GM19467 (cell line): Measurements from ENCODE around the gene SKI.

Experiments
- ATAC-seq: cut with Tn5 transposase; IDR thresholded peaks from one replicate; pipeline ENCODE4 v1.9.1; 2021; ENCODE audit warnings: mild to moderate bottlenecking, moderate library complexity; ENCODE audit not compliant: unreplicated experiment

The SKI gene

DNA sequence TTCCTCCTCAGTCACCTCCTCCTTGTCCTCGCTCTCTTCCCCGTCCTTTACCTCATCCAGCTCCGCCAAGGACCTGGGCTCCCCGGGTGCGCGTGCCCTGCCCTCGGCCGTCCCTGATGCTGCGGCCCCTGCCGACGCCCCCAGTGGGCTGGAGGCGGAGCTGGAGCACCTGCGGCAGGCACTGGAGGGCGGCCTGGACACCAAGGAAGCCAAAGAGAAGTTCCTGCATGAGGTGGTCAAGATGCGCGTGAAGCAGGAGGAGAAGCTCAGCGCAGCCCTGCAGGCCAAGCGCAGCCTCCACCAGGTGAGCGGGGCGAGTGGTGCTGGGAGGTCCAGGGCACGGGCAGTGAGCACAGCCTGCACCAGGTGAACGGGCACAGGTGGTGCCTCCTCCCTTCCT lies 76.2 kb downstream of the SKI start:
- ATAC-seq = no peak

DNA sequence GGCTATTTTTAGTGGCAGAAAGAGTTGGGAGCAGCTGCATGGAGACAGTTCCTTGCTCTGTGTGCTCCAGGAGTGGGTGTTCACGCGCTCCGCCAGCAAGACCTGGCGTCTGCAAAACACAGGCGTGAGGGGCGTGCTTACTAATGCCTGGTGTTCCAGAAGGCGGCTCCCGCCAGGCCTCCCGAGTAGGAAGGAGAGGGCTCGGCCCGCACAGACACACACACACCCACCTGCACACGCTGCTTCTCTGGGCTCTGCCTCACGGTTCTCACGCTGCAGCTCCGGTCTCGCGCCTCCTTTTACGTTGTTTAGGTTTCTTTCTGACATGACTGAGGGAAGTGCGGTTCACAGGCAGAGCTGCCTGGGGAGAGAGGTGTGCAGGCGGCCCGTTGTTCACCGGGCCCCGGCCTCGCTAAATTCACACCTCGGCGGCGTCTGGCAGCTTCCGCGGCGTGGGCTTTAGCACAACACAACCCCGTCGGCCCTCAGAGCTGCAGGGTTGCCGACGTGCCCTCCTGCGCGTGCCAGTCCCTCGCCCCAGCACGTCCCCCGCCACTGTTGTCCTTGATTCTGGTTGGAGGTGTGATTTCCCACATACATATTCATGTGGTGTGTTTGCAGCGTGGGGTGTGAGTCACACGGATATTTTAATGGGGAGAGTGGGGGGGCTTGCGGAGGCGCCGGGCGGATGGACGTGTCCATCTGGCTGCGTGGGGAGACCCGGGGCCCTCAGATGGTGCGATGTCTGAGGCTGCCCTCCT lies 77.0 kb downstream of the SKI start:
- ATAC-seq = no peak

DNA sequence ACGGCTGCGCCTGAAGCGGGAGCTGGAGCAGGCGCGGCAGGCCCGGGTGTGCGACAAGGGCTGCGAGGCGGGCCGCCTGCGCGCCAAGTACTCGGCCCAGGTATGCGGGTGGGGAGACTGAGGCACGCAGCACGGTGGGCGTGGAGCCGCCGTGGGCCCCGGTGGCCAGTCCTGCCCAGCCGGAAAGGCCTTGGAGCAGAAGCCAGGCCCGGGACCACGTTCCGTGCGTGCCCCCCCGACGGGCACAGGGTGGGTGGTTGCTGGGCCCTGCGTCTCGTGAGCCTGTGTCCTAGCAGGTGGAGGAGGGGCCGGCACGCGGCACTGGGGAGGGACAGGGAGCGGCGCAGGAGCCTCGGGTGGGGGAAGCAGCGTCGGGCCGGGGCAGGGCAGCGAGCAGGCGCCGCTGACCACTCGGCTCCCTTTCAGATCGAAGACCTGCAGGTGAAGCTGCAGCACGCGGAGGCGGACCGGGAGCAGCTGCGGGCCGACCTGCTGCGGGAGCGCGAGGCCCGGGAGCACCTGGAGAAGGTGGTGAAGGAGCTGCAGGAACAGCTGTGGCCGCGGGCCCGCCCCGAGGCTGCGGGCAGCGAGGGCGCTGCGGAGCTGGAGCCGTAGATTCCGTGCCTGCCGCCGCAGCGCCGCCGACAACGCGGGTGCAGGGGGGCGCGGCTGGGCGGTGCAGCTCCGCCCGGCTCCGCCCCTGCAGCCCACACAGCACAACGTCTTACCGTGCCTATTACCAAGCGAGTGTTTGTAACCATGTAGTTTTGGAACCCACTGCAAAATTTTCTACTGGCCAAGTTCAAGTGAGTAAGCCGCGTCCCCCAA lies 78.2 kb downstream of the SKI start:
- no peak for ATAC-seq

DNA sequence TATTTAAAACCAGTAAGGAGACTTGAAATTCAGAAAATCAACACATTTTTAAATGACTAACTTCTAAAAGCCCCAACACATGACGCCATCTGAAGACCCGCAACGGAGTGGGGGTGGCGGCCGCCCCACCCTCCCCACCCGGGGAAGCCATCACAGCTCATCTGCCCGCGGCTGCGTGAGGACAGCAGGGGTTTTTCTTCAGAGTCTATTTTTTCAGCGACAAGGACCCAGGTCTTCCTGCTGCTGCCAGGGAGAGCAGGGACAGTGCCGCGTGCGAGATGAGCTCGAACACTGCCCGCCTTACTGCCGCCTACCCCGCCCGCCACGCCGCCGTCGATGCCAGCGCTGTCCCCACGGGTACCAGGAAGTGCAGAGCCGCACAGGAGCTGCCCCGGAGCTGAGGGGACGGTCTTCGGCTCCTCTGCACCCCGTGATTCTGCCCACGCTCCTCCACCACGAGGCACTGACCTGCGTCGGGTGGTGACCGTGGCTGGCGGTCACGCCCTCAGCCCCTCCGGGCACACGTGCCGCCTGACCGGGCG lies 79.0 kb downstream of the SKI start:
- ATAC-seq = no peak

DNA sequence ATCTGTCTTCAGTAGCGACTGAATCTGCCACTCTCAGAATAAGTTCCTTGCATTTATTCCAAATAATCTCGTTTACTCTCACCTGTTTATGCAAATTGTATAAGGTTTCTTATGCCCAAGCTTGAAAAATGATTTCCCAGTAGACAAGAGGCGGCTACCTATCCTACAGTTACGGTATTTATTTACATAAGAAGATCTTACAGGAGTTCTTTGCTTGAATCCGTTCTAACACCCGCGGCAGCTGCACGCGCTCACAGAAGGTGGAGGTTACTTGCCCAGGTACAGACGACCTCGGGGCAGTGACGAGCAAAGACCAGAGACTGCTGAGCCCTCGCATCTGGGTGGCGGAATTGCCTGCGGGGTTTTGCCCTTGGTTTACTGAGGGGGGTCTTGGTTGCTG lies 79.9 kb downstream of the SKI start:
- no peak for ATAC-seq

DNA sequence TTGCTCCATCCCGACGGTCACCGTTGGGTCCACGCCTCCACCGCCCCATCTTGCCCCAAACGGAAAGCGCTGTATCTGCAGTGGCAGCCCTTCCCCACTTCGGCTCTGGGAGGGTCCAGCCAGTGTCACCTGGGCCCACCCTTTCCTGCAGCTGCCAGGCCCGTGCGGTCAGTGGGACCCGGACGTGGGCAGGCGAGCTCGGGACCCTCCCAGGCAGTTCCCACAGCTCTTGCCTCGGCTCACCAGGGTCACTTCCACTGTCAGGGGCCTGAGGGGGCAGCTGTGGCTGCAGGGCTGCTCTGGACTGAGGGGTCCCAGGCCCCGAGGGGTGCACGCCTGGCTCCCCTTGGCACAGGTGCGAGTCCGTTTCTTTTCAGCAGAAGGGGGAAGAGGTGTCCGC lies 80.7 kb downstream of the SKI start:
- ATAC-seq = no peak

DNA sequence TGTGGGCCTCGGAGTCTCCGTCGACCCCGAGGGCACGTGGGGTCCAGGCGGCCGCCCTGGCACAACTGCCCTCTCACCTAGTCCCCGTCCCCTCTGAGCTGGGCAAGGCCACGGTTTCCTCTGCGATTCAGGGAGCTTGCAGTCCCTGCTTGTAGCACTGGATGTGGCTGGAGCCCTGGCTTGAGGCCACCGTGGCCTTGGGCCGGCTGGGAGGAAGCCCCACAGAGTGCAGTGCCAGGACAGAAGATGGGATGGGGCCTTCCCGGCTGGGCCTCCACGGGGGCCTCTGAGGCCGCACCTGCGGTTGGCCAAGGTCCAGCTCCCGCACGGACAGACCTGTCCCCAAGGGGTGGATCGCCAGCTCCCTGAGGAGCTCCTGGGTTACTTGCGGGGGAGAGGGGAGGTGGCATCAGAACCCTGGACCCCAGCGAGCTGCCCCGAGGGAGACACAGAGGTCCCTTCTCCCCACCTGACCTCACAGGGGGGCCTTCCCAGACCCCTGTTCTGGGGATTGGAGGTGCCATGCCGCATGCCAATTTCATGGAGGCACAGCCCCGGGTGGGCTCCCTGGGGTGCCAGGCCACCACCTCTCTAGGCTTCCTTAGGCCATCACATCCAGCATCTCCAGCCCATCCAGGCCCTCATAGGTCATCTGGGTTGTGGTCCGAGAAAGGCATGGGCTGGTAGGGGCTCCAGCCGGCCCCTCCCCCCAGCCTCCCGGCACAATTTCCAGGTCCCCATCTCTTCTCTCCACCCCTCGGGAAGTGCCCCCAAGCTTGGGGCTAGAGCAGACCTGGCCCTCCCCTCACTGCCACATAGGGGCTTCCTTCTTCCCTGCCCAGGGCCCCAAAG lies 82.4 kb downstream of the SKI start:
- ATAC-seq = no peak

DNA sequence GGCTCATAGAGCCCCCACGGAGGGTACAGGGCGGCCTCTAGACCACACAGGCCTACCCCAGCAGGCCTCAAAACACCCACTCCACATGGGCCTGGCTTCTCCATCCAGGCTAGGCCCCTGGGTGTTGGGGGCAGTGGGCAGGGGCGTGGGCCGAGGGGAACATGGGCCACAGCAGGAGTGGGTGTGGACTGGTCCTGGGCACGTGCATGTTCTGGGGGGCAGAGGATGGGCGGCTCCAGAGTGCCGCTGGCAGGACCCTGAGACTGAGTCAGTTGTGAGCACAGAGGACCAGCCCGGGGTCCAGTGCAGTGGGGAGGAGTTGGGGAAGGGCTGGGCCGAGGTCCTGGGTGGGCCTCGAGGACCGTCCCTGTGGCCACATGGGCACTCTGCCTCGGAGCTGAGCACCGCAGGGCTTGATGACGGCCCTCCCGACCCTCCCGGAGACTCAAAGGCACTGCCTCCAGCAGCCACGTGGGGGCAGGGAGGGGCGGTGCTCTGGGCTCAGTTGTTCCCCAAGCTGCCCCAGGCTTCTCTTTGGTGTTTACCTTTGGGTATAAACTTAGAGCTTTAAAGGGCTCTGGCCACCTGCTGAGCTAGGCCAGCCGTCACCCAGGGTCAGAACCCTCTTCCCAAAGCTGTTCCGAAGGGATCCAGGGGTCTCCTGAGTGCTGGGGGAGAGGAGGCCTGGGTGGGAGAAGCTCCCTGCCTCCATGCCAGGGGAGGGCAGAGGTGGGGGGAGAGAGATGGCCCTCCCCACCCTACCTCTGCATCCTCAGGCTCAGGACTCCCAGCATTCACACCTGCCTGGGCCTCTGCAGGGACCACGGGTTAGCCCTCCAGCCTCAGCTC lies 83.3 kb downstream of the SKI start:
- no peak for ATAC-seq

DNA sequence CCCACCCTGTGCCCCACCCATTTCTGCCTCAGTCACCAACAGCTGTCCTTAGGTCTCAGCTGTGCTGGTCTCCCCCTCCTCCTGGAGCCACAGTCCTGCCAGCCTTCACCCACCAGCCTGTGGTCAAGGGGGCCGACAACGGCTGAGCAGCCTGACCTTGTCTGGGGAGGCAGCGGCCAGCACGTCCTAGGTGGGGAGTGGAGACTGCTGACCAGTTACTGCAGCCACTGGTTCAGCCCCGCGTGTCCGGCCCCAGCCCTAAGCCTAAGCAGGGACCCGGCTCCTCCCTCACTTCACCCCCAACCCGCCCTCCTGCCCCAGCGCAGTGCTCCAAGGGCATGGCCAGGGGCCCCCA lies 84.0 kb downstream of the SKI start:
- no peak for ATAC-seq

DNA sequence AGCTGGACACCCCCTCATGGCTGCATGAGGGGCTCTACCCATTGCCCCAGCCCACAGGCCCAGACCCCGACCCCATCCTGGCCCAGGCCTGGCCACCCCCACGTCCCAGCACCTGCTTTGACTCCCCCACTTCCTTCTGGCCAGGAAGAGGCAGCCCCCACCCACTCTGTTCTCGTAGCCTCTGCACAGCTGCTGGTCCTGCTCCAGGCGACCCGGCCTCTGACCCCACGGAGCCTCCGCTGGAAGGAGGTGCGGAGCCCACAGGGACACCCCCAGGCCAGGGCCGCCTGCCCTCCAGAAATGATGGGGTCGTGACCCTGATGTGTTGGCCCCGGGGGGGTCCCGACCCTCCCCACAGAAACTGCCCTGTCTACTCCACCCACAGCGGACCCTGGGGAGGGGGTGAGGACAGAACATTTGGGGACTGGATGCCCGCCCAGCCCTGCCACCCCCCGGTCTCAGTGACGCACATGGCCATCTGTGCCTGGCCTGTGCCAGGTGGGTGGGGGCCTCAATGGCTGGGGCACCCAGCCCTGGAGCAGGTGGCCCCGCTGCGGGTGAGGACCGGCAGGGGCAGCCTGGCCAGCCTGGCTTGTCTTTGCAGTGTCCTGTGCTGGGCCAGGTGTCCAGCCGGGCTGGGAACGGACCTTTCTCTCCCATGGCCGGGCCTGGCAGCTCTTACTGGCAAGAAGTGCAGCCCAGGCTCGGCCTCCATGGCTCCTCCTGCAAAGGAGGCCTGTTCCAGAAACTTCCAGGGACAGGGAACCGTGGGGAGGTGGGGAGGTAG lies 84.6 kb downstream of the SKI start:
- ATAC-seq = no peak

DNA sequence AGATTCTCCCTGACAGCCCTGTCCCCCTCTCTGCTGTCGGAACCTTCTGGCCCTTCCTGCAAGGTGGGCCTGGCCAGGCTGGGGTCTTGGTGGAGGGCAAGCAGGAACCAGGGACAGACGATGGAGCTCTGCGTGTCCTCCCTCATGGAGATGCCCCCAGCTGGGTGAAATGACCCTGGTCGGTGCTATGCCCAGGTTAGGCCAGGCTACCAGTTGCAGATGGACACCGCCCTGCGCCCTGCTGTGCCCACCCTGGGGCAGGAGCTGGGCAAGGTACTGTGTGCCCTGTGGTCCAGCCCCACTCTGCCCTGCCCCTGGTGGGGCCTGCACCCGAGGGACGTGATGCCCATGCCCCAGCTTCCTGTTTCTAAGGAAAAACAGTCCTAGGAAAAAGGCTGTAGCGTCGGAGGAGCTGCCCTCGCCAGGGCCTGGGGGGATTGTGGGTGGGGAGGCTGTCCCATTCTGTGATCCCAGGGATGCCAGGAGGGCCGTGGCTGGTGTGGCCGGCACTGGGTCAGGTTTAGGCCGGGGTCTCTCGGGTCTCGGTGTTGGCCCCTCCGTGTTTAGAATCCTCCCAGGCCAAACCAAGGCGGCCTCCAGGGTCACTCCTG lies 85.6 kb downstream of the SKI start:
- no peak for ATAC-seq

DNA sequence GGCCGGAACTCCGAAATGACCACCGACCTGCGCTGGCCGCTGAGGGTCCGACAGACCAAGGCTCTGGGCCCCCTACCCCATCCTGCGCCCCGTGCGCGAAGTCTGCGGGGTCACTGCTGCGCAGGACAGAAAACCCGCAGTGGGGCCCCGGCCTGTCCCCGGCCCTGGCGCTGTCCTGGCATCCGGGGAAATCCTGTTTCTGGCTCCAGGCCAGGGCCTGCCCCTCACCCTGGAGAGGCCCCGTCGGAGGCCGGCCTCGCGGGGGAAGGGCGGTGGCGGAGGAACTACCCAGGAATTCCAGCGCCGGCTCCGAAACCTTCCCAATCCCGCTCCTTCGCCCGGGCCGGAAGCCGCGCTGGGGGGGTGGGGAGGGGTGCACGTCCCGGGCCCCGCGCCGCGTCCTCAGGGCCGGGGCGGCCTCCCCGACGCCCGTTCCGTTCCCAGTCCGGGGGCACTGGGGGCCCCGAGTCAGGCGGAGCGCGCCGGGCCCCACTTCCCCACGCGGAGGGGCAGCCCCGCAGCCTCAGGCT lies 86.2 kb downstream of the SKI start:
- no peak for ATAC-seq

DNA sequence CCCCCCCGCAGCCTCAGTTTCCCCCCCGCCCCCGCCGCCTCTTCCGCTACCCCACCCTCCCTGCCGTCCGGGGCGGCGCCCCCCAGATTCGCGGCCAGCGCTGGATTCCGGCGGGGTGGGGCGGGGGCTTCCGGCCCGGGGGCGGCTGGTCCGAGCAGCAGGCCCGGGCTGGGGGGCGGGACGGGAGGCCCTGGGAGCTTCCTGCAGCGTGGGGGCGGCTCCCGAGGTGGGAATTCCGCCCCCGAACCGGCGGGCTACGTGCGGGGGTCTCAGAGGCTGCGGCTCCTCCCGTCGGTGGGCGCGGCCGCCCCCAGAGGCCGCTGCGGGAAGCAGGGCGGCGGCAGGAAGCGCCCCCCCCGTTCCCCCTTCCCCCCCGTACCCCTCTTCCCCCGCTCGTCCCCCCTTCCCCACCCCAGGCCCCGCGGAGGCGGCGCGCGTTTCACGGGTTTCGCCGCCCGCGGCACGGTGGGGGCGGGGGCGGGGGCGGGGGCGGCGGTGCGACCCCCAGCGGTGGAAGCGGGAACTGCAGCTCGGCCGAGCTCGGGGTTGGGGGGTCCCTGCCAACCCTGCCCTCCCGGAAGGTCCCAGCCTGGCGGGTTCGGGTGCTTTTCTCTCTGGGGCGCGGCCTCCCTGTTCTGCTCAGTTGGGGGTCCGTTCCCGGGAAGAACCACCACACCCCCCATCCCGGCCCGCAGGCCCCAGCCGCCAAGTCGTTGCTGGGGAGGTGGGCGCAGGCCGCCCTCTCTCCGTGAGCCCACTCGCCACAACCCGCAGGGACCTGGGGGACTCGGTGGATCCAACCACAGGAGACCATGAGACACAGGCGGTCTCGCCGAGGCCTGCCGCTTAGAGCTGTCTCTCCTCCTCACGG lies 86.9 kb downstream of the SKI start:
- no peak for ATAC-seq

DNA sequence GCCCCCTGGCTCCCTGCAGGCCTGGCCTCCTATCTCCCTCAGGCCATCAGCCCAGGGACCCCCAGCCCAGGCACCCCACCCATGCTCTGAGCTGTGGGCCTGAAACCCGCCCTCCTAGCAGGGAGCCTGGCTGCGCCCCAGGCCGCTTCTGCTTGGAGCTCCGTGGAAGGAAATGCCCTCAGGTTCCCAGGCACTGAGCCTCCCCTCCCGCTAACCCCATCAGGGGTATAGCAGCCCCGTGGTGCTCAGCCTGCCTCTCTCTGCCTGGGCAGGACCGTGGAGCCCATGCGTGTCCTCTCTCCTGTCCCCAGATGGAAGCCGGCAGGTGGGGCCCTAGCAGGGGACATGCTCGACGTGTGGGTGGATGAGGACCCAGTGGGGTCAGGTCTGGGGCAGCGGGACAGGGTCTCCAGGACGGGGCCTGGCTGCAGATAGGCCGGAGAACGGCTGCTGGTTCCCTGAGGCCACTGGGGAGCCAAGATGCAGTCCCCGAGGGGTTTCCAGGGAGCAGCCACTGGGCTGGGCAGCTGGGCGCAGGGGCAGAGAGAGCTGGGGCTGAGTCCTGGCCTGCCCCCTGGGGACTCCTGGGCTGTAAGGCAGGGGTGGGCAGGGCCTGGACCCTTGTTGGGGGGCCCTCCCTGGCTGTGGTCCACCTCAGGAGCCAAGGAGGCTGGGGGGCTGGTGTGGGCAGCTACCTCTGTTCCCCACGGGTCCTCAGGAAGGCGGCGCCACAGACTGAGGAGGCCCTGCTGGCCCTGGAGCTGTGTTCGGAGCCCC lies 87.7 kb downstream of the SKI start:
- no peak for ATAC-seq

DNA sequence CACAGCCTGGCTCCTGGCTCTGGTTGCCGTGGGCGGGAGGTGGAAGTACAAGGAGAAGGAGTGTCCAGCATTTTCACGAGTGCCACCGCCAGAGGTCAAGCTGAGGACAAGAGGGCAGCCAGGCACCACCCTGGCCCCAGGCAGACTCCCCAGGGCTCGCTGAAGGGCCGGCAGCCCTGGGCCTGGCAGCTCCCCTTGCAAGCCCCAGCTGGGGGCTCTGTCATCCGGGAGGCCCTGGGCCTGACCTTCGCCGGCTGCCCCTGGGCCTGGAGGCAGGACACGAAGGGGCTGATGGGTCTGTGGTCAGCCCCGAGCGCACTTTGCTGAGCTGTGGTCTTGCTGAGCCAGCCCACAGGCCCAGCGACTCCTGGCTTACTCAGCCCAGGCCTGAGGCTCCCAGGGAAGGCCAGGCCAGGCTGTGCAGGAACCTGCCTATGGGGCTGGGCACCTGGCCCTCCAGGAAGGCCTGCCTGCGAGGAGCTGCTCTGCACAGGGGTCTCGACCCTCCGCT lies 88.4 kb downstream of the SKI start:
- ATAC-seq = no peak

DNA sequence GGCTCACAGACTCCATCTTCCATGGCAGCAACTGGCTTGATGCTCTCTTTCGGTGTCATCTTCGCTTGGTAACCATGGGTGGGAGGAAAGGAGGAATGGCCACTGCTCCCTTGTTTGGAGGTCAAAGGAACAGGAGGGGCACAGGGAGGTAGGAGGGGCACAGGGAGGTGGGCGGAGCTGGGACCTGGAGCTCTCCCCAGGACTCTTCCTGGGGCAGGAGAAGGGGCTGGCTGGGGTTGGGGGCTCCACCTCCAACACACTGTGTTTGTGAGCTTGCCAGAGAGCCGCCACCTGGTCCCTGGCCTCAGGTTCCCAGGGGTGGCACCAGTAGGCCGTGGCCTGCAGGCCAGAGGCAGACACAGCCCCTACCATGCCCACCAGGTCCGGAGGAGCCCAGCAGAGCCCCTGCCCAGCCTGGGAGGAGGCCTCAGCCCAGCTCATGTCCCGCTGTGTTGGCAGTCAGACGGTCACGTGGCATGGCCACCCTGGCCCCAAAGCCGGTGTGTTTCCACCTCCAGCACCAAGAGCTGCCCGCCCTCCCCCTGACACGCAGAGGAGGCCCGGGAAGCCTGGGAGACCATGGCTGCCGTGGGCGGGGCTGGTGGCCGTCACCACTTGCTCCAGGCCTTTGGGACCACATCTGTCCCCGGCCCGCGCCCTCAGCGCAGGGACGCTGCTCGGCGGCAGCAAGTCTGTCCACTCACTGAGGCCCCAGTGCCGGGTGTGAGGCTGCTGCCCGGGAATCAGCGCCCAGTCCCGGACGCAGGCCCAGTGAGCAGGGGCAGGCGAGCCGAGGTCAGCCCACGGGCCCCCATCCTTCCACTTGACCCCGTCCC lies 89.3 kb downstream of the SKI start:
- no peak for ATAC-seq
